Amygdala (tissue), 56 donors: ENCODE data around the gene SFRP4.
"Not testable (repeated sequence)": the region's sequence is repeated elsewhere in the genome, so short reads cannot be mapped to it uniquely, and the experiment has no call there.

Experiments used
- DNase-seq, 56 donors: peaks; one replicate each; lab custom pipeline; 2025; lab: John Stamatoyannopoulos, UW

SFRP4 gene

GRCh38 chr7:37916673-37917660 is at the start of gene SFRP4:
Gene SFRP4, minus strand, starts transcription at chr7:37916817. Its CDS starts 280 bp downstream, at chr7:37916537.
- peak in 42 of 56 donors; percentile 4 to 73 (median 36) for DNase-seq

- DNase-seq, result no peak
Observed at GRCh38 chr7:37964196-37964595, 47.6 kb upstream of the SFRP4 start.

GRCh38 chr7:37961251-37961650 is 44.6 kb upstream of the SFRP4 start:
- no peak for DNase-seq

- DNase-seq, result no peak
Observed at GRCh38 chr7:37960483-37960882, 43.9 kb upstream of the SFRP4 start.

- DNase-seq, result no peak
Observed at GRCh38 chr7:37957221-37957970, 40.8 kb upstream of the SFRP4 start.

GRCh38 chr7:37956791-37957190 is 40.2 kb upstream of the SFRP4 start:
- no peak for DNase-seq

GRCh38 chr7:37954217-37954616 is 37.6 kb upstream of the SFRP4 start:
- not testable (repeated sequence) for DNase-seq

GRCh38 chr7:37952240-37952639 is 35.6 kb upstream of the SFRP4 start:
- no peak for DNase-seq

- DNase-seq, result no peak
Observed at GRCh38 chr7:37947941-37948210, 31.3 kb upstream of the SFRP4 start.

GRCh38 chr7:37947138-37947940 is 30.7 kb upstream of the SFRP4 start:
- DNase-seq, result no peak

- DNase-seq, result no peak
Observed at GRCh38 chr7:37945336-37945735, 28.7 kb upstream of the SFRP4 start.

- DNase-seq, result no peak
Observed at GRCh38 chr7:37944737-37945054, 28.1 kb upstream of the SFRP4 start.

- DNase-seq, result peak in 16 of 56 donors; percentile 2 to 53 (median 21)
Observed at GRCh38 chr7:37943905-37944736, 27.5 kb upstream of the SFRP4 start.

- peak in 27 of 56 donors; percentile 2 to 55 (median 21) for DNase-seq
Observed at GRCh38 chr7:37942934-37943610, 26.5 kb upstream of the SFRP4 start.

GRCh38 chr7:37933018-37933566 is 16.5 kb upstream of the SFRP4 start:
- DNase-seq, result no peak

- DNase-seq, result no peak
Observed at GRCh38 chr7:37932543-37932942, 15.9 kb upstream of the SFRP4 start.

GRCh38 chr7:37930226-37930948 is 13.8 kb upstream of the SFRP4 start:
- no peak for DNase-seq

- DNase-seq, result no peak
Observed at GRCh38 chr7:37928878-37929277, 12.3 kb upstream of the SFRP4 start.
